Tibial artery (tissue), 4 donors: ENCODE data around the gene CFAP54.

Source experiments
- DNase-seq, 2 donors: peaks; one replicate each; pipeline ENCODE4 v3.0.0-alpha.2; 2019
- H3K27ac ChIP-seq, 2 donors: fragments of 200-600 bp; sonication (generic) in 1 of 2; 1 replicate in 1 of 2; 2 replicates in 1 of 2; pipeline ENCODE4 v1.5.1; 2018 to 2019; ENCODE audit warnings: mild to moderate bottlenecking in 1 of 2
- H3K27me3 ChIP-seq, 2 donors: fragments of 200-600 bp; sonication (generic) in 1 of 2; one replicate each; pipeline versions ENCODE4 v1.5.1 to v1.6.0; 2016 to 2019
- H3K36me3 ChIP-seq, 3 donors: fragments of 200-600 bp; sonication (generic) in 2 of 3; one replicate each; pipeline ENCODE4 v1.5.1; 2016 to 2019; ENCODE audit warnings: mild to moderate bottlenecking in 2 of 3
- H3K4me1 ChIP-seq, 4 donors: fragments of 200-600 bp; sonication (generic) in 2 of 4; 1 replicate in 3 of 4; 2 replicates in 1 of 4; pipeline ENCODE4 v1.5.1; 2016 to 2019
- H3K4me3 ChIP-seq, 2 donors: fragments of 200-600 bp; sonication (generic) in 1 of 2; 1 replicate in 1 of 2; 2 replicates in 1 of 2; pipeline ENCODE4 v1.5.1; 2018 to 2019; ENCODE audit warnings: mild to moderate bottlenecking in 2 of 2
- H3K9me3 ChIP-seq, 3 donors: fragments of 200-600 bp; sonication (generic) in 1 of 3; one replicate each; pipeline ENCODE4 v1.5.1; 2016 to 2019
- intact Hi-C: fragments of 100-400 bp; cut with DNase I; formaldehyde crosslinking; loops from one replicate; pipeline ENCODE4 v1.15.0; 2023; ENCODE audit warnings: low total_unique reads
- TF ChIP-seq, protein P1 (sequence below), 2 experiments: fragments of 200-600 bp in 1 of 2; fragments of 450-650 bp in 1 of 2; IDR thresholded peaks; one replicate each; pipeline ENCODE4 v1.5.1; 2017 to 2019; ENCODE audit warnings: antibody characterized with exemption in 2 of 2, mild to moderate bottlenecking in 1 of 2, moderate library complexity in 1 of 2

CFAP54 gene

DNA sequence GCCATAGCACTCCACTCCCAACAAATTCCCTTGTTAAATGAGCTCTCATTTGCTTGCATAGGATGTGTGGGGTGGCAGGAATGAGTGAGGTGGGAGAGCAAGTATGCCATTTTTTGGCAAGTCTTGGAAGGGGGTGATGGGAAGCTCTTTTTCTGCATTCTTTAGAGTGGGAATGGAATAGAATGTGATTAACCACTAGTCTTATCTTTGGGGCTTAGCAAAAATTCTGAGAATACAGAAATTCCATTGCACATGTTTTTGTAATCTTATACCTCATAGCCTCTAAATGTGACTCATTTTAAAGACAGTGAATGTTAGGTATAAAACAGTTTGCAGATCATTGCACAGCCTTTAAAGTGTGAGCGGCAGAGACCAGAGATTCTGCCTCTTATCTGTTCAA, 389.3 kb downstream of the CFAP54 start:
- TF ChIP-seq, protein P1, sequence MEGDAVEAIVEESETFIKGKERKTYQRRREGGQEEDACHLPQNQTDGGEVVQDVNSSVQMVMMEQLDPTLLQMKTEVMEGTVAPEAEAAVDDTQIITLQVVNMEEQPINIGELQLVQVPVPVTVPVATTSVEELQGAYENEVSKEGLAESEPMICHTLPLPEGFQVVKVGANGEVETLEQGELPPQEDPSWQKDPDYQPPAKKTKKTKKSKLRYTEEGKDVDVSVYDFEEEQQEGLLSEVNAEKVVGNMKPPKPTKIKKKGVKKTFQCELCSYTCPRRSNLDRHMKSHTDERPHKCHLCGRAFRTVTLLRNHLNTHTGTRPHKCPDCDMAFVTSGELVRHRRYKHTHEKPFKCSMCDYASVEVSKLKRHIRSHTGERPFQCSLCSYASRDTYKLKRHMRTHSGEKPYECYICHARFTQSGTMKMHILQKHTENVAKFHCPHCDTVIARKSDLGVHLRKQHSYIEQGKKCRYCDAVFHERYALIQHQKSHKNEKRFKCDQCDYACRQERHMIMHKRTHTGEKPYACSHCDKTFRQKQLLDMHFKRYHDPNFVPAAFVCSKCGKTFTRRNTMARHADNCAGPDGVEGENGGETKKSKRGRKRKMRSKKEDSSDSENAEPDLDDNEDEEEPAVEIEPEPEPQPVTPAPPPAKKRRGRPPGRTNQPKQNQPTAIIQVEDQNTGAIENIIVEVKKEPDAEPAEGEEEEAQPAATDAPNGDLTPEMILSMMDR (IDR thresholded peaks at IDR 0.05), result no peak
- H3K4me1 ChIP-seq, result no peaks in the 10 kb centered on the region
- no peaks in the 10 kb centered on the region for H3K9me3 ChIP-seq
- no peaks in the 10 kb centered on the region for H3K36me3 ChIP-seq
- no peak overlapping the region for H3K27ac ChIP-seq
- intact Hi-C loops, result loop anchor here (5.0 kb wide), 1 partner anchor 1496 kb away; no protein-coding TSS in a partner anchor
- no peak for DNase-seq
- H3K27me3 ChIP-seq, result no peaks in the 10 kb centered on the region
- H3K4me3 ChIP-seq, result no peak overlapping the region

DNA sequence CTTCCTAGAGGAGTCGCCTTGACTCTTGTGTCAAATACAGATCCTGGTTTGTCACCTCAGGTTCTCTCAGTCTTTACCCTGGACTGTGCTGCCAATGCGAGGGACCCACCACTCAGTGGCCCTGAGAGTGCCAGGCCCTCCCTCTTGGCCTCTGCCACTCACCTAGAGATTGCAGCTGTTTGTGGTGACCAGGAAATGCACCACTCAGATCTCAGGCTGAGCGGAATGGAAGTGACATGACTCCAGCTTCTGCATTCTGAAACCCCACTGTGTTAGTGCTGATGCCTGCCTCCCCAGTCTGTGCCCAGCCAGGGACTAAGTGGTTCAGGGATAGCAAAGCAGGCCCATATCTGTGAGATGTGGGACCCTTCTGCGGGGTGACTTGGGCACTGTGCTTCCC, 389.9 kb downstream of the CFAP54 start:
- no peak overlapping the region for H3K27ac ChIP-seq
- DNase-seq, result no peak
- TF ChIP-seq, protein P1 (IDR thresholded peaks at IDR 0.05), result no peak
- intact Hi-C loops, result loop anchor here (5.0 kb wide), 1 partner anchor 1497 kb away; no protein-coding TSS in a partner anchor
- H3K36me3 ChIP-seq, result no peaks in the 10 kb centered on the region
- H3K4me1 ChIP-seq, result no peaks in the 10 kb centered on the region
- H3K27me3 ChIP-seq, result no peaks in the 10 kb centered on the region
- H3K4me3 ChIP-seq, result no peak overlapping the region
- H3K9me3 ChIP-seq, result no peaks in the 10 kb centered on the region

DNA sequence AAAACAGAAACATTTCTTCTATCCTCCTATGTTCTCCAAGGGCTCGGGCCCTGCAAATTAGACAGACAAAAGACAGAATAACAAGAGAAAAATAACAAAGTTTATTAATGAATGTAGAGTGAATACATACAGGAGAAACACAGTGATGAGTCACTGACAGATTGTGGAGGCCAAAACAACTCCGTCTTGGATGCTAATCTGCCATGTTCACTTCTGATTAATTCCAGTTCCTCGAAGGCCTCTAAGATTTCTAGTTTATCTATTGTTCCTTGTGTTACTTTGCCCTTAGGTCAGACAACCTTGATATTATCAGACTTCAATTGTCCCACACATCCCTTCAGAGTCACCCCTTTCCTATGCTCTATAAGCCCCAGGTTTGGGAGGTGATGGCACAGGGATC, 390.8 kb downstream of the CFAP54 start:
- H3K4me3 ChIP-seq, result no peak overlapping the region
- TF ChIP-seq, protein P1 (IDR thresholded peaks at IDR 0.05), result no peak
- H3K27ac ChIP-seq, result no peak overlapping the region
- intact Hi-C loops, result no loop called here
- H3K4me1 ChIP-seq, result no peaks in the 10 kb centered on the region
- no peak for DNase-seq
- H3K9me3 ChIP-seq, result no peaks in the 10 kb centered on the region
- no peaks in the 10 kb centered on the region for H3K27me3 ChIP-seq
- no peaks in the 10 kb centered on the region for H3K36me3 ChIP-seq

DNA sequence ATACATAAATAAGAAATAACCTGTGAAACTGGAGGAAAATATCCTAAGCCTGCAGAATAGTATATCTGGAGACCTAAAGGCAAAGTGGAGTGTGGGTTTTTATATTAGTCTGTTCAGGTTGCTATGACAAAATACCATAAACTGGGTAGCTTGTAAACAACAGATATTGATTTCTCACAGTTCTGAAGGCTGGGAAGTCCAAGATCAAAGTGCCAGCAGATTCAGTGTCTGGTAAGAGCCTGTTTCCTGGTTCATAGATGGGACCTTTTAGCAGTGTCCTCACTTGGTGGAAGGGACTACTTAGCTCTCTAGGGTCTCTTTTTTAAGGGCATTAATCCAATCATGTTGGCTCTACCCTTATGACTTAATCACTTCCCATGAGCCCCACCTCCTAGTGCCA, 392.2 kb downstream of the CFAP54 start:
- Histone ChIP-seq H3K36me3 (no peaks in the 10 kb centered on the region), H3K4me3 (no peak overlapping the region), H3K9me3 (no peaks in the 10 kb centered on the region), H3K27me3 (no peaks in the 10 kb centered on the region), H3K4me1 (no peaks in the 10 kb centered on the region), H3K27ac (no peak overlapping the region)
- intact Hi-C loops, result no loop called here
- DNase-seq, result no peak
- TF ChIP-seq, protein P1 (IDR thresholded peaks at IDR 0.05), result no peak

DNA sequence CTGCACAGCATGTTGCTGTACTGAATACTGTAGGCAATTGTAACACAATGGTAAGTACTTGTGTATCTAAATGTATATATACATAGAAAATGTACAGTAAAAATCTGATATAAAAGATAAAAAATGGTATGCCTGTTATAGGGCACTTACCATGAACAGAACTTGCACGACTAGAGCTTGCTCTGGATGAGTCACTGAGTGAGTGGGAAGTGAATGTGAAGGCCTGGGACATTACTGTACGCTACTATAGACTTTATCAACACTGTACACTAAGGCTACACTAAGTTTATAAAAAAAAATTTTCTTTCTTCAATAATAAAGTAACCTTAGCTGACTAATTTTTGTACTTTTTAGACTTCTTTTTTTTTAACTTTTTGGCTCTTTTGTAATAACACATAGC, 393.5 kb downstream of the CFAP54 start:
- no peak for DNase-seq
- Histone ChIP-seq H3K9me3 (no peaks in the 10 kb centered on the region), H3K4me3 (no peak overlapping the region), H3K27me3 (no peaks in the 10 kb centered on the region), H3K36me3 (no peaks in the 10 kb centered on the region), H3K27ac (no peak overlapping the region), H3K4me1 (no peaks in the 10 kb centered on the region)
- intact Hi-C loops, result no loop called here
- TF ChIP-seq, protein P1 (IDR thresholded peaks at IDR 0.05), result no peak

DNA sequence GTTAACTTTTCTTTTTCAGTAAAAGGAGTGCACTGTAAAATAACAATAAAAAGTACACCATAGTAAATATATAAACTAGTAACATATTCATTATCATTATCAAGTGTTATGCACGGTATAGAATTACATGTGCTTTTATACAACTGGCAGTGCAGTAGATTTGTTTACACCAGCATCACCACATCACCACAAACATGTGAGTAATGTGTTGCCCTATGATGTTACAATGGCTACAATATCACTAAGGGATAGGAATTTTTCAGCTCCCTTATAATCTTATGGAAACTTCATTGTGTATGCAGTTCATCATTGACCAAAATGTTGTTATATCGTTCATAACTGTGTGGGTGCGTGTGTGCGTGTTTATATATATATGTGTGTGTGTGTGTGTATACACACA, 394.2 kb downstream of the CFAP54 start:
- no peaks in the 10 kb centered on the region for H3K9me3 ChIP-seq
- intact Hi-C loops, result no loop called here
- TF ChIP-seq, protein P1 (IDR thresholded peaks at IDR 0.05), result no peak

More for the DNA sequence above, 394.2 kb downstream of the CFAP54 start:
- Histone ChIP-seq H3K27ac (no peak overlapping the region), H3K36me3 (no peaks in the 10 kb centered on the region), H3K4me3 (no peak overlapping the region), H3K27me3 (no peaks in the 10 kb centered on the region), H3K4me1 (no peaks in the 10 kb centered on the region)
- DNase-seq, result no peak
